GM23248 (cell line): Measurements from ENCODE around the gene SYNPO. TPM values are rescaled to one million over a fixed set of nuclear protein-coding genes. Genes with fewer than 3 reads are reported as not detected.

Source experiments
- DNase-seq: peaks from one replicate; pipeline ENCODE4 v3.0.0-alpha.2; 2015
- H2AFZ ChIP-seq: fragments of 200-600 bp; sonication (generic); 2 replicates; pipeline ENCODE4 v1.6.1; 2016; ENCODE audit warnings: antibody characterized with exemption
- H3F3A ChIP-seq: fragments of 200-600 bp; sonication (generic); 2 replicates; pipeline ENCODE4 v1.6.1; 2016; ENCODE audit warnings: mild to moderate bottlenecking, antibody characterized with exemption, mixed run types; ENCODE audit not compliant: insufficient read depth
- H3K27ac ChIP-seq: fragments of 200-600 bp; sonication (generic); 2 replicates; pipeline ENCODE4 v1.5.1; 2016; ENCODE audit warnings: mild to moderate bottlenecking
- H3K27me3 ChIP-seq: fragments of 200-600 bp; sonication (generic); replicated peaks from 2 replicates; pipeline ENCODE4 v1.6.1; 2016; ENCODE audit warnings: mild to moderate bottlenecking; ENCODE audit not compliant: insufficient read depth
- H3K36me3 ChIP-seq: fragments of 200-600 bp; sonication (generic); 2 replicates; pipeline ENCODE4 v1.6.1; 2016; ENCODE audit warnings: low read depth, mild to moderate bottlenecking
- H3K4me1 ChIP-seq: fragments of 200-600 bp; sonication (generic); 2 replicates; pipeline ENCODE4 v1.6.1; 2016; ENCODE audit warnings: mild to moderate bottlenecking; ENCODE audit not compliant: insufficient read depth
- H3K4me2 ChIP-seq: fragments of 200-600 bp; sonication (generic); one replicate; pipeline ENCODE4 v1.6.1; 2016; ENCODE audit warnings: mild to moderate bottlenecking; ENCODE audit not compliant: unreplicated experiment
- H3K4me3 ChIP-seq: fragments of 200-600 bp; sonication (generic); 2 replicates; pipeline ENCODE4 v1.5.1; 2016; ENCODE audit warnings: mild to moderate bottlenecking
- H3K79me2 ChIP-seq: fragments of 200-600 bp; sonication (generic); 2 replicates; pipeline ENCODE4 v1.6.1; 2016; ENCODE audit warnings: mild to moderate bottlenecking; ENCODE audit not compliant: insufficient read depth
- H3K9ac ChIP-seq: fragments of 200-600 bp; sonication (generic); 2 replicates; pipeline ENCODE4 v1.6.1; 2016; ENCODE audit warnings: mild to moderate bottlenecking
- H3K9me2 ChIP-seq: fragments of 200-600 bp; sonication (generic); 2 replicates; pipeline ENCODE4 v1.6.1; 2016; ENCODE audit warnings: mixed run types, mild to moderate bottlenecking, moderate library complexity; ENCODE audit not compliant: insufficient read depth
- H3K9me3 ChIP-seq: fragments of 200-600 bp; sonication (generic); one replicate; pipeline ENCODE4 v1.6.1; 2017; ENCODE audit warnings: low read depth
- H4K20me1 ChIP-seq: fragments of 200-600 bp; sonication (generic); 2 replicates; pipeline ENCODE4 v1.6.0; 2016; ENCODE audit not compliant: insufficient read depth
- EZH2 ChIP-seq: fragments of 200-600 bp; sonication (generic); IDR thresholded peaks from 2 replicates; pipeline ENCODE4 v1.6.1; 2018; ENCODE audit warnings: antibody characterized with exemption, mild to moderate bottlenecking; ENCODE audit not compliant: insufficient read depth, poor library complexity, severe bottlenecking
- EZH2phosphoT487 ChIP-seq: fragments of 200-600 bp; sonication (generic); IDR thresholded peaks from 2 replicates; pipeline ENCODE4 v1.6.1; 2018; ENCODE audit warnings: antibody characterized with exemption, moderate library complexity, mild to moderate bottlenecking, low read depth; ENCODE audit not compliant: insufficient read depth
- WGBS, 2 experiments: methylation state at CpG; one replicate each; pipeline ENCODE4 v1.1.6; 2015 to 2017; ENCODE audit warnings: low lambda C conversion rate in 2 of 2, low coverage in 1 of 2; ENCODE audit errors: missing lambda C conversion rate in 2 of 2; 5-methylcytosine and 5-hydroxymethylcytosine counted together
- in situ Hi-C: fragments of 300-500 bp; cut with MboI; formaldehyde crosslinking; loops from 2 replicates; pipeline ENCODE4 v1.15.0; 2020
- polyA plus RNA-seq: library from polyadenylated mRNA; unstranded; fragments of >200 nt; fragmentation: Nextera tagmentation; extraction: Ambion mirVana; gene quantifications from 2 replicates; pipeline ENCODE4 v1.2.1, GENCODE V29; 2016
- total RNA-seq: library from RNA; depleted of rRNA; stranded (reverse); fragments of >200 nt; shearing (Covaris generic); gene quantifications from 2 replicates; pipeline ENCODE4 v1.2.3, GENCODE V29; 2014

The SYNPO gene
- total and polyA plus RNA-seq, 2 experiments from 2014 or later: 5.6 to 6.1 TPM

GRCh38 chr5:150593996-150594395 lies 46.5 kb upstream of the SYNPO start:
- TF ChIP-seq EZH2phosphoT487 (no peak), EZH2 (no peak)
- in situ Hi-C loops: no loop called here
- Histone ChIP-seq H3K9me2 (no peaks in the 10 kb centered on the region), H3K36me3 (no peaks in the 10 kb centered on the region), H3K79me2 (no peaks in the 10 kb centered on the region), H3K4me3 (no peak overlapping the region), H3K4me1 (peaks cover 8% of the 10 kb centered on the region), H3K4me2 (no peak overlapping the region), H3K9ac (no peak overlapping the region), H3K9me3 (no peaks in the 10 kb centered on the region), H3K27ac (no peak overlapping the region), H3K27me3 (no peaks in the 10 kb centered on the region), H3F3A (no peaks in the 10 kb centered on the region), H4K20me1 (no peaks in the 10 kb centered on the region), H2AFZ (no peak overlapping the region)
- 88 to 92% methylated on average over 7 of the region's 7 CpGs for WGBS, 2 experiments
- no peak for DNase-seq

- no peaks in the 10 kb centered on the region for H3K27me3 ChIP-seq
- no peak for DNase-seq
- no peak overlapping the region for H3K9ac ChIP-seq
- H3K4me2 ChIP-seq: no peak overlapping the region
- no peaks in the 10 kb centered on the region for H3K36me3 ChIP-seq
- H4K20me1 ChIP-seq: no peaks in the 10 kb centered on the region
- peaks cover 6% of the 10 kb centered on the region; the same call in 1 of the 2 replicates for H3K4me1 ChIP-seq
- WGBS, 2 experiments: 87 to 92% methylated on average over 7 to 12 of the region's 12 CpGs
- no peaks in the 10 kb centered on the region for H3K79me2 ChIP-seq
- H3K9me2 ChIP-seq: no peaks in the 10 kb centered on the region
- H3F3A ChIP-seq: no peaks in the 10 kb centered on the region
- no peak overlapping the region for H2AFZ ChIP-seq
- H3K27ac ChIP-seq: no peak overlapping the region
- in situ Hi-C loops: no loop called here
- H3K4me3 ChIP-seq: no peak overlapping the region
- TF ChIP-seq EZH2phosphoT487: no peak
- no peak for TF ChIP-seq EZH2
- no peaks in the 10 kb centered on the region for H3K9me3 ChIP-seq
Observed at GRCh38 chr5:150595466-150596031, 44.9 kb upstream of the SYNPO start.

- Histone ChIP-seq H3K4me1 (peaks cover 8% of the 10 kb centered on the region; the same call in 1 of the 2 replicates), H3F3A (no peaks in the 10 kb centered on the region), H3K9me3 (no peaks in the 10 kb centered on the region), H3K79me2 (no peaks in the 10 kb centered on the region), H3K4me2 (no peak overlapping the region), H4K20me1 (no peaks in the 10 kb centered on the region), H2AFZ (no peak overlapping the region), H3K9me2 (no peaks in the 10 kb centered on the region), H3K27ac (no peak overlapping the region), H3K27me3 (no peaks in the 10 kb centered on the region), H3K9ac (no peak overlapping the region), H3K36me3 (no peaks in the 10 kb centered on the region), H3K4me3 (no peak overlapping the region)
- in situ Hi-C loops: no loop called here
- WGBS, 2 experiments: 74 to 76% methylated on average over 8 to 9 of the region's 9 CpGs
- no peak for DNase-seq
- TF ChIP-seq EZH2 (no peak), EZH2phosphoT487 (no peak)
Observed at GRCh38 chr5:150596313-150596712, 44.1 kb upstream of the SYNPO start.

- Histone ChIP-seq H4K20me1 (no peaks in the 10 kb centered on the region), H3K27ac (no peak overlapping the region), H3K4me3 (no peak overlapping the region), H3F3A (no peaks in the 10 kb centered on the region), H3K4me2 (no peak overlapping the region), H3K36me3 (no peaks in the 10 kb centered on the region), H3K9ac (no peak overlapping the region), H2AFZ (no peak overlapping the region), H3K27me3 (no peaks in the 10 kb centered on the region), H3K4me1 (peaks cover 8% of the 10 kb centered on the region; the same call in 1 of the 2 replicates), H3K9me3 (no peaks in the 10 kb centered on the region), H3K79me2 (no peaks in the 10 kb centered on the region), H3K9me2 (no peaks in the 10 kb centered on the region)
- no peak for DNase-seq
- in situ Hi-C loops: no loop called here
- 94 to 100% methylated on average over 3 of the region's 3 CpGs for WGBS, 2 experiments
- no peak for TF ChIP-seq EZH2
- TF ChIP-seq EZH2phosphoT487: no peak
Observed at GRCh38 chr5:150596826-150597225, 43.6 kb upstream of the SYNPO start.

DNA sequence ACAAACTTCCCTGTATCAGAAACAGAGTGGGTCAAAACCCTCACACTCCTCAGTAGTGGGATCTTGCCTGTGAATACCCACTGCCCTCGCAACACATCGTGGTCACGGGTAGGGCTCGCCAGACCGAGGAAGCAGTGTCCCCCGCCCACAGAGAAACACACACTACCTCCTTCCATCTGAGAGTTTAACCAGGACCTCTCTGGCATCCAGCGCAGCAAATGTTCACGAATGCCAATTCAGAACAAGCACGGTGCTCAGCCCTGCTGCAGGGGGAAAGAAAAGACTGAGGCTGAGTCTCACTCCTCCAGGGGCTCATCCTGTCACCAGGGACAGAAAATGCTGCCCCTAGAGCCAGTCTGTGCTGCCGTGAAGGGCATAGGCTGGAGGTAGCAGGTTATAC lies 42.5 kb upstream of the SYNPO start:
- Histone ChIP-seq H3K79me2 (no peaks in the 10 kb centered on the region), H3K4me2 (no peak overlapping the region), H3K9me3 (no peaks in the 10 kb centered on the region), H4K20me1 (no peaks in the 10 kb centered on the region), H3K27me3 (no peaks in the 10 kb centered on the region), H2AFZ (no peak overlapping the region), H3K9ac (no peak overlapping the region), H3K36me3 (no peaks in the 10 kb centered on the region), H3K27ac (no peak overlapping the region), H3K4me1 (peaks cover 8% of the 10 kb centered on the region; the same call in 1 of the 2 replicates), H3K4me3 (no peak overlapping the region), H3K9me2 (no peaks in the 10 kb centered on the region), H3F3A (no peaks in the 10 kb centered on the region)
- TF ChIP-seq EZH2 (no peak), EZH2phosphoT487 (no peak)
- no peak for DNase-seq
- in situ Hi-C loops: no loop called here
- 87 to 90% methylated on average over 10 of the region's 10 CpGs for WGBS, 2 experiments
